ENCODE measurements around the gene SRPK1. TPM values are rescaled to one million over a fixed set of nuclear protein-coding genes. Genes with fewer than 3 reads are reported as not detected.

The SRPK1 gene
- polyA plus RNA-seq, 1 experiment, result 41.6 TPM

DNA sequence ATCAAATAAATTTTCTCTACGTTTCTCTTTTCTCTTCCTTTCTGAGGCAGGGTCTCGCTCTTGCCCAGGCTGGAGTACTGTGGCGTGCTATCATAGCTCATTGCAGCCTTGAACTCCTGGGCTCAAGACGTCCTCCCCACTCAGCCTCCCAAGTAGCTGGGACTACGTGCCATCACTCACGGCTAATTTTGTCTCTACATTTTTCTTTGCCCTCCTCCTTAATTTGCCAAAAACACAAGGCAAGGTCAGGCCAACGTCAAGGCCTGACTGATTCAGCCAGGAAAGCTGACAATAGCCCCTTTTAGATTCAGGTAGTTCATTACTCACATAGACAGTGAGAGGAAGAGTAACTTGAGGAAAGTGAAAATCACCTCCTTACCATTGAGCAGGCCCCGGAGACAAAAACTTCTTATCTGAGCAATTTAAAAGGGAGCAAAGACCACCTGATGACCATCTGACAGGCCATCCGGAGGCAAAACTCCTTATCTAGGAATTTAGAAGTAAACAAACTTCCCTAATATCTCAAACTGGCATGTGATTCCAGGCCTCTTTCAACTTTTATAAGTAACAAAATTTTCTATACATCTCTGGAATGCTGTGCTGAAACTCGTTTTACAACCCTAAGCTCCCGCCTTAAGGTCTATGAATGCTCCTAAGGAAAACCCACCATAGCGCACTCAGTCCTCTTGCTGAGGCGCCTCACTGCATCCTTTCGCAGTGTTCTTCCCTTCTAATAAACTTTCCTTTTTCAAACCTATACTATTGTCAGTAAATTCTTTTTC lies 42.1 kb upstream of the SRPK1 start:
- TF ChIP-seq, protein P1, sequence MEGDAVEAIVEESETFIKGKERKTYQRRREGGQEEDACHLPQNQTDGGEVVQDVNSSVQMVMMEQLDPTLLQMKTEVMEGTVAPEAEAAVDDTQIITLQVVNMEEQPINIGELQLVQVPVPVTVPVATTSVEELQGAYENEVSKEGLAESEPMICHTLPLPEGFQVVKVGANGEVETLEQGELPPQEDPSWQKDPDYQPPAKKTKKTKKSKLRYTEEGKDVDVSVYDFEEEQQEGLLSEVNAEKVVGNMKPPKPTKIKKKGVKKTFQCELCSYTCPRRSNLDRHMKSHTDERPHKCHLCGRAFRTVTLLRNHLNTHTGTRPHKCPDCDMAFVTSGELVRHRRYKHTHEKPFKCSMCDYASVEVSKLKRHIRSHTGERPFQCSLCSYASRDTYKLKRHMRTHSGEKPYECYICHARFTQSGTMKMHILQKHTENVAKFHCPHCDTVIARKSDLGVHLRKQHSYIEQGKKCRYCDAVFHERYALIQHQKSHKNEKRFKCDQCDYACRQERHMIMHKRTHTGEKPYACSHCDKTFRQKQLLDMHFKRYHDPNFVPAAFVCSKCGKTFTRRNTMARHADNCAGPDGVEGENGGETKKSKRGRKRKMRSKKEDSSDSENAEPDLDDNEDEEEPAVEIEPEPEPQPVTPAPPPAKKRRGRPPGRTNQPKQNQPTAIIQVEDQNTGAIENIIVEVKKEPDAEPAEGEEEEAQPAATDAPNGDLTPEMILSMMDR (IDR thresholded peaks at IDR 0.05; ENCODE audit: low read depth, low read length), result no peak
- no peaks in the 10 kb centered on the region for H3K9me3 ChIP-seq (ENCODE audit: control insufficient read depth, insufficient read depth, low read length)
- peaks cover 21% of the 10 kb centered on the region for H3K27me3 ChIP-seq (ENCODE audit: control insufficient read depth, insufficient read depth, low read length)
- ChIA-PET POLR2A (no interaction called here), CTCF (no interaction called here)
- no peak overlapping the region for H3K27ac ChIP-seq (ENCODE audit: low read depth, low read length)
- no peak overlapping the region for H3K4me3 ChIP-seq (ENCODE audit: low read depth, low read length)
- DNase-seq (ENCODE audit: low read depth, low spot score), result no peak

DNA sequence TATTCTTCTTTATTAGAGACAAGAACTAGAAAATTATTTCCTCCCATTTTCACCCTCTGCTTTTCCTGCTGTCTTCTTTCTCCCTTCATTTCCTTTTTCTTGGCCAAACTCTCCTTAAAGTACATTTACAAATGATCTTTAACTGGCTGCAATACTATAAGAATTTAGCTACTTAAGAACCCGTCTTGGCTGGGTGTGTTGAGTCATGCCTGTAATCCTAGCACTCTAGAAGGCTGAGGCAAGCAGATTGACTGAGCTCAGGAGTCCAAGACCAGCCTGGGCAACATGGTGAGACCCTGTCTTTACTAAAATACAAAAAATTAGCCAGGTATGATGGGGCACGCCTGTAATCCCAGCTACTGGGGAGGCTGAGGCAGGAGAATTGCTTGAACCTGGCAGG lies 39.3 kb upstream of the SRPK1 start:
- DNase-seq (ENCODE audit: low read depth, low spot score), result no peak
- ChIA-PET CTCF (interaction anchor here (0.8 kb wide), 1 partner anchor 438 kb away, joined by 5 read pairs; no protein-coding TSS in a partner anchor), POLR2A (no interaction called here)
- no peaks in the 10 kb centered on the region for H3K9me3 ChIP-seq (ENCODE audit: control insufficient read depth, insufficient read depth, low read length)
- no peak overlapping the region for H3K4me3 ChIP-seq (ENCODE audit: low read depth, low read length)
- no peak overlapping the region for H3K27ac ChIP-seq (ENCODE audit: low read depth, low read length)
- peaks cover 18% of the 10 kb centered on the region for H3K27me3 ChIP-seq (ENCODE audit: control insufficient read depth, insufficient read depth, low read length)
- TF ChIP-seq, protein P1 (IDR thresholded peaks at IDR 0.05; ENCODE audit: low read depth, low read length), result no peak

DNA sequence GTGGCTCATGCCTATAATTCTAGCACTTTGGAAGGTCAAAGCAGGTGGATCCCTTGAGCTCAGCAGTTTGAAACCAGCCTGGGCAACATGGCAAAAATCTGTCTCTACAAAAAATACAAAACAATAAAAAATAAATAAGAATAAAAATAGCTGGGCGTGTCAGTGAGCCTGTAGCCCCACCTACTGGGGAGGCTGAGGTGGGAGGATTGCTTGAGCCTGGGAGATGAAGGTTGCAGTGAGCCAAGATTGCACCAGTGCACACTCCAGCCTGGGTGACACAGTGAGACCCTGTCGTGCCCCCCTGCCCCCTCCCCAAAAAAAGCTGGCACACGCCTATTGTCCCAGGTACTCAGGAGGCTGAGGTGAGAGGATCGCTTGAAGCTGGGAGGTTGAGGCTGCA lies 35.1 kb upstream of the SRPK1 start:
- no peak overlapping the region for H3K4me3 ChIP-seq (ENCODE audit: low read depth, low read length)
- CTCF ChIA-PET, result interaction anchor here (0.6 to 1.2 kb wide), 3 partner anchors 17 to 318 kb away, joined by 3 to 9 read pairs (median 3); no protein-coding TSS in a partner anchor
- TF ChIP-seq, protein P1 (IDR thresholded peaks at IDR 0.05; ENCODE audit: low read depth, low read length), result 0 out of 2 replicates have a peak, but pooled peaks have one; percentile 7
- POLR2A ChIA-PET, result no interaction called here
- H3K27ac ChIP-seq (ENCODE audit: low read depth, low read length), result no peak overlapping the region
- peaks cover 11% of the 10 kb centered on the region for H3K27me3 ChIP-seq (ENCODE audit: control insufficient read depth, insufficient read depth, low read length)
- DNase-seq (ENCODE audit: low read depth, low spot score), result no peak
- H3K9me3 ChIP-seq (ENCODE audit: control insufficient read depth, insufficient read depth, low read length), result no peaks in the 10 kb centered on the region

DNA sequence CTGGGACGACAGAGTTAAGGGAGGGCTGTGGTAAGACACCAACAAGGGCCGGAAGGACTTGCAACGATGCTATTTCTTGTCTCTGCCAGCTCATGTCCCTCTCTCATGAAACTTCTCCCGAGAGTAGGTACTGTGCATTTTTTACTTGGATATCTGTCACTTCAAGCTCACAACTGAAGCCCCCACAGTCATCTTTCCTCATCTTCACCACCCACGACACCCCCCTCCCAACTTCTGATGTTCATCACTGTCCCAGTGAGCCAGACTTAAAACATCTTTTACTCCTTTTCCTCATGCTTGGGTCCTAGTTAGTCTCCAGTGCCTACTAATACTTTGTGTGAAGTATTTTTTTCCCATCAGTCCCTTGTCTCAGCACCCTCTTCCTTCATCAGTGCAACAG lies 34.6 kb upstream of the SRPK1 start:
- CTCF ChIA-PET, result interaction anchor here (0.6 to 1.2 kb wide), 3 partner anchors 17 to 30 kb away, joined by 3 to 9 read pairs (median 5); no protein-coding TSS in a partner anchor

DNA sequence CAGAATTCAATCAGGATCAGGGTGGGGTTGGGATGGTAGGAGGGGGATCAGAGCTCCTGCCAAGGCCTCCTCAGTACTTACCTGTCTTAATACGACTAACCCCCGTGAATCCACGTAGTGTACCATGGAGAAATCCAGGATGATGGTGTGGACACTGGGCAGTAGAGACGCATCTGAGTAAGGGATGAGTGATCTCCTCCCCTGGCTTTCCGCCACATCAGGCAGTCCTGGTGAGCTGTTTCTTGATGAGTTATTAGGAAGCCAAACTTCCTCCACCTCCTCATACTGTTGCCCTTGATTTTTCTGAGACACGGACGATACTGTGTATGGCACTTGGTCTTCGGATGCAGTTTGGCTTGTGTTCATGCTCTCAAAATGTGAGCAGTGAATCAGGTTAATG lies 34.2 kb upstream of the SRPK1 start:
- no peak for DNase-seq (ENCODE audit: low read depth, low spot score)
- Histone ChIP-seq H3K27me3 (ENCODE audit: control insufficient read depth, insufficient read depth, low read length) (peaks cover 7% of the 10 kb centered on the region), H3K4me3 (ENCODE audit: low read depth, low read length) (no peak overlapping the region), H3K27ac (ENCODE audit: low read depth, low read length) (no peak overlapping the region), H3K9me3 (ENCODE audit: control insufficient read depth, insufficient read depth, low read length) (no peaks in the 10 kb centered on the region)
- TF ChIP-seq, protein P1 (IDR thresholded peaks at IDR 0.05; ENCODE audit: low read depth, low read length), result no peak
- ChIA-PET CTCF (interaction anchor here (0.6 kb wide), 1 partner anchor 22 kb away, joined by 5 read pairs; no protein-coding TSS in a partner anchor), POLR2A (no interaction called here)

More for the DNA sequence above, 34.6 kb upstream of the SRPK1 start:
- peaks cover 7% of the 10 kb centered on the region for H3K27me3 ChIP-seq (ENCODE audit: control insufficient read depth, insufficient read depth, low read length)
- H3K9me3 ChIP-seq (ENCODE audit: control insufficient read depth, insufficient read depth, low read length), result no peaks in the 10 kb centered on the region
- H3K27ac ChIP-seq (ENCODE audit: low read depth, low read length), result no peak overlapping the region
- TF ChIP-seq, protein P1 (IDR thresholded peaks at IDR 0.05; ENCODE audit: low read depth, low read length), result no peak
- H3K4me3 ChIP-seq (ENCODE audit: low read depth, low read length), result no peak overlapping the region
- POLR2A ChIA-PET, result no interaction called here
- no peak for DNase-seq (ENCODE audit: low read depth, low spot score)

All from AG04450 (cell line).